Activated CD4-positive, alpha-beta T cell treated with anti-CD3 and anti-CD28 coated beads, Interleukin-2, amount 50 U/mL, for 24 hours (primary cell): ENCODE measurements around the gene CTIF.
"Not testable (repeated sequence)": the region's sequence is repeated elsewhere in the genome, so short reads cannot be mapped to it uniquely, and the experiment has no call there.

Experiments used
- DNase-seq, 2 donors: peaks; one replicate each; pipeline ENCODE4 v3.0.0-alpha.2; 2020; ENCODE audit warnings: low read depth in 1 of 2, low spot score in 1 of 2

Gene CTIF

DNA sequence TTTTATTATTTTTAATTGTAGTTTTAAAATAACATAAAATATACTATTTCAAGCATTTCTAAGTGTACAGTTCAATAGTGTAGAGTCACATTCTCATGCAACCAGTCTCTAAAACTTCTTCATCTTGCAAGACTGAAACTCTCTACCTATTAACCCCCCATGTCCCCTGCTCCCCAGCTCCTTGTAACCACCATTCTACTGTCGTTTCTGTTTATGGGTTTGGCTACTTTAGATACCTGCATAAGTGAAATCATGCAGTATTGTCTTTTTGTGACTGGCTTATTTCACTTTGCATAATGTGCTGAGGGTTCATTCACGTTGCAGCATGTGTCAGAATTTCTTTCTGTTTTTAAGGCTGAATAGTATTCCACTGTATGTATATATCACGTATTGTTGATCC, 272.6 kb downstream of the CTIF start:
- no peak for DNase-seq

- not testable (repeated sequence) for DNase-seq
Measured at GRCh38 chr18:48811977-48812451, 273.2 kb downstream of the CTIF start.

GRCh38 chr18:48813321-48813720, 274.5 kb downstream of the CTIF start:
- DNase-seq: no peak

DNA sequence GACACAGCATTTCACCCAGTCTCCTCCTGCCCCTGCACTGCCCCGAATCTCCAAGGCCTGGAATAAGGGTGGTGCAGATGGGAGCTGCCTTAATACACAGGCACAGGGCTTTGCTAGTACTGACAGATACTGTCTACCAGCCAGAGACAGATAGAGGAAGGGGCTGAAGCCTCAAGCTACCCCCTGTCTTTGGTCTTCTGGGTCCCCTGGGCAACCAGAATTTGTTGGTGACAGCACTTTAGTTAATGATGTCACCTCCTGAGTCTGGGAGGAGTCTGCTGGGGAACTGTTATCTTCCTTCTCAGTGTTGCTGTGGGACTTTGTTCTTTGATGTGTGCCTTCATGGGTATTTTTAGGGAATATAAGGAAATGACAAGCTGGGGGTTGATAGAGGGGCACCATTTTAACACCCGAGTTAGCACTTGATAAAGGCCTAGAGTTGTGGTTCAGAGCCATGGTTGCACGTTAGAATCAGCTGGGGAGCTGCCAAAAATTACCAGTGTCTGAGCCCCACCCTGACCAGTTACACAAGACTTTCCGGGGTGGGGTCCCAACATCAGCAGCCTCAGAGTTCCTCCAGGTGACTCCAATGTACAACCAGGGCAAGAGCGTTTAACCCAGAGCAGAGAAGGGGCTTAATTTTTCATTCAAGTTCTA, 275.1 kb downstream of the CTIF start:
- no peak for DNase-seq

DNA sequence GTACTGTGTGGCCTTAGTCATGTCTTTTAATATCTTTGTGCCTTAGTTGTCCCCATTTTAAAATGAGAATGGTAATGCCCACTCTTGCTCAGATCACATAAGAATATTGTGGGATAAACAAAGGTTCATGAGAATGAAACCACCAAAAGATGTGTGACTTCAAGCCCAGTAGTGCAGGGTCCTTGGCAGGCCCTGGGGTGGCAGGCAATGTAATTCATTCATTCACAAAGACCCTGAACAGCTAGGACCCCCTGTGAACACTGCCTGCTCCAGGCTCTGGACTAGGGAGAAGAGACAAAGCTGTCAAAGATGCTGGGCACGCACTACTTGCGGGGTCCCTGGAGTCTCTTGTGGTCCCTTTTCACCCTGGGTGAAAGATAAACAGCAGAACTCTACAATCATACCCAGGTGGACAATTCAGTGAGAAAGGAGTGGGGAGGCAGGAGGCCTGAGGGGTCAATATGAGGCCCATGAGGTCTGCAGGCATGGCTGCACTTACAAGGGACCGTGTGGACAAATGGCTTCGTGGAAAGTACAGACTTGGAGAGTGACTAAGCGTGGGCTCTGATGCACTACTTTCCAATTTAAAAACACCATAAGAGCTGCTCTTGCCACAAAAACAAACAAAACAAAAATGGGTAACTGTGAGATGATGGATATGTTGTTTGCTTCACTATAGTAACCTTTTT, 275.8 kb downstream of the CTIF start:
- DNase-seq: no peak

- no peak for DNase-seq
Measured at GRCh38 chr18:48815179-48815515, 276.3 kb downstream of the CTIF start.

DNA sequence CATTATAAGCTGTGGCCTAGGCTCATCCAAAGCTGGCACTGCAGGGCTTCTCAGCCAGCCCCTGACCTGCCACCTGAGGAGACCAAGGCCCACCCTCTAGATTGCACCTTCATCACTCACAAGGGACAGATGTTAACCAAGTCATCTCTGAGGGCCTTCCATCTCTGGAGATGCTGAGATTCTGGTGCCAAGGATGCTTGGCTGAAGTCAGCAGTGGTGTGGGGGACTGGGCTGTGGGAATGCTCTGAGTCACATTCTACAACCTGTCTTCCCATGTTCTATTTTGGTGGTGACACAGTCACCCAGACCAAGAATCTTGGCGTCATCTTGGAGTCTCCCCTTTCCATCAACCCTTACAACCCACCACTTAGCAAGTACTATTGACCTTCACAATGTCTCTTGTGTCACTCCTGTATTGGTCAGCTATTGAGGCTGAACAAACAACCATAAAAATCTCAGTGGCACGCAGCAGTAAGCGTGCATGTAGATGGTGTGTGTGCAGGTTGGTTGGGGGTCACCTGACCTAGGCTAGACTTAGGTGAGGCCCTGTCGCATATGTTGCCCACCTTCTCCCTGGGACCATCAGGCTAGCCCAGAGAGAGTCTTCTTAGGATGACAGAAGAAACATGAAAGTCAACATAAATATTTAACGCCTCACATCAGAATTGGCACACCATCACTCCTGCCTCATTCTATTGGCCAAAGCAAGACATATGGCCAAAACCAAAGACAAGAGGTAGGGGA, 276.9 kb downstream of the CTIF start:
- no peak for DNase-seq

GRCh38 chr18:48816554-48816953, 277.7 kb downstream of the CTIF start:
- DNase-seq: no peak

GRCh38 chr18:48817021-48817461, 278.2 kb downstream of the CTIF start:
- no peak for DNase-seq

DNA sequence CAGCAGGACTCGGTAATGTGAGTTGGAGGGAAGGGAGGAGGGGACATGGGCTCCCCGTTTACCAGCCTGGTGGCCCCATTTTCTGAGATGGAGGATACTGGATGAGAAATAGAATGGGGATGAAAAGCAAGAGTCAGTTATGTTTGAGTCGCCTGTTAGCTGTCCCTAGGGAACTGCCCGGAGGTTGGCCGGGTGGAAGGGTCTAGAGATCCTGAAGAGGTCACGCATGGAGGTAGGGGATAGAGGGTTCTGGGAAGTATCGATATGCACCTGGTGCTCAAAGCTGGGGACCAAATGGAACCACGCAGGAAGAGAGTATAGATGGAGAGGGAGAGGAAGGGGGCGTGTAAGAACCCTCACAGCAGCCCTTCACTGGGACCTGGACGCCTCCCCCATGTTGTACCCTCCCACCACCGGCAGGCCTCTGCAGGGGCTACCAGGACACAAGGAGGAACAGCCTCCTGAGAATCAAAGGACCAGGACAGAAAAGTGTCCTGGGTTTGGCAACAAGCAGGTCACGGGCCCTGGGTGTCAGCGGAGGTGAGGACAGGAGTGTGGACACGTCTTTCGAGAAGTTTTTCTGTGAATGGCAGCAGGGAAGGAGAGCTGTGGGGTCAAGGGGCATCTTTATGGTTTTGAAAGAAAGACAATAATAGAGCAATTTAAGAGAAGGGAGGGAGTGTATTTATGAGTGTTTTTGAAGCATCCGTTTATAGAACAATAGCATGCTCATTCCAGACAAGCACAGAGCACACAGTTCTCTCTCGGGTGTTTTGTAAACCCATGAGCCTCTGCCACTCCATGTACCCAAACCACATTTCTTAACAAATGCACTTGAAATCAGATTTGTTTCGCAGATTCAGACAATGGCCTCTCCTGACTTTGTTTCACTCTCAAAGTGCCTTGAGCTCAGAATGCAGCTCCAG, 279.8 kb downstream of the CTIF start:
- DNase-seq: no peak

GRCh38 chr18:48819276-48819675, 280.4 kb downstream of the CTIF start:
- no peak for DNase-seq

DNA sequence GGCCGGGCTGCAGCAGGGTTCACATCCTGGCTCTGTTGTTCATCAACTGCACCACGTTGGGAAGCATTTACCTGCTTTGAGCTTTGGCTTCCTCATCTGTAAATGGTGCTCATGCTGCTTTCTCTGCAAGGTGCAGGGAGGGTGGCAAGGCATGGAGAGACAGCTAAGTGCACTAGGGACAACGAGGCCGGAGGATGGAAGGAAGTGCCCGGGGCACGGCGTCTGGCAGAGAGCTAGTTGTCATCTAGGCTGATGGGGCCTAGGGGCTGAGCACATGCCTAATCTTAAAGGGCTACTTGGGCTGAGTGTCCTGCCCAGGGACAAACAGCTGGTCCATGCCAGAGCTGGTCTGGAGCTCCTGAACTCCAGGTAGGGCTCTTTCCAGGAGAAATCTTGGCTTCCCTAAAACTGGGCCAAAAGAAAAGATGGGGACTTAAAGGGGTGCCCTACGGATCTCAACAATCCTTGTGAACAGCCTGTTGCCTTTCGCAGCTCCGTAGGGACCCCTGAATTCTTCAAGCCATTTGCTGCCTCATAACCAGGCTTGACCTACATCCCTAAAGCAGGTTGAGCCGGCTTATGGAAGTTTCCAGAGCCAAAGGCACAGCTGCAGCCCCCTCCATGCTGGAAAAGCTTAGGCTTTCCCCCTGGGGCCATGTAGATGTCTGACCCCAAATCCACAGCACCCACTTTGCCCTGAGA, 281.1 kb downstream of the CTIF start:
- no peak for DNase-seq

DNA sequence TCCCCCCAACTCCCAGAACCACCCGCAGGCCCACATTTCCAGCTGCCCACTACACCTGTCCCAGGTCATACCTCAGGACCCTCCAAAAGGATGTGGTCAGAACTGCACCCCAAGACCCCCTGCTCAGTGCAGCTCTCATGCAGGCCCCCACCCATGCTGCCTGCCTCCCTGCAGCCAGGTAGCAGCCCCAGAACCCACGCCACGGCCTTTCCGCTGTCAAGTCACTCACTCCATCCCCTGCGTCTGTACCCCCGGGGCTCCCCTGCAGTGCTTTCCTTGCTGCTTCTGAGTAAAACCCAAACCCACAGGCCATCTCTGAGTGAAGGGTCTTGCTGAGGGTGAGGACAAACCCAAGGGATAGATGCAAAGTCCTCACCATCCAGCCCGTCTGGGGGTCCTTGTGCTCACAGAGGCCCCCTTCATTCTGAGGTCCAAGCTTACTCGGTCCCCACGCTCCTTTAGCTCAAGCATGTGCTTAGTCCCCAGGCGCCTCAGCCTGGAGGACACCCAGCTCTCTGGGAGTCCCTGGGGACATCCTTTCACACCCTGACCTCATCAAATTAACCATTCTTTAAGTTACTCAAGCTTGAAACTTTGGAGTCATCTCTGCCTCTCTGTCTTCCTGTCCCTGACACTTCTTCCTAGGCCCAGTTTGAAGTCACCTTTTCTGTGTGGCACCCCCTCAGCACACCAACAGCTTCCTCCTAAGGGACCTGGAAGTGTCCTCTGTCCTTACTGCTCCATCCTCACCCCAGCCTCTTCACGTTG, 281.8 kb downstream of the CTIF start:
- no peak for DNase-seq

DNA sequence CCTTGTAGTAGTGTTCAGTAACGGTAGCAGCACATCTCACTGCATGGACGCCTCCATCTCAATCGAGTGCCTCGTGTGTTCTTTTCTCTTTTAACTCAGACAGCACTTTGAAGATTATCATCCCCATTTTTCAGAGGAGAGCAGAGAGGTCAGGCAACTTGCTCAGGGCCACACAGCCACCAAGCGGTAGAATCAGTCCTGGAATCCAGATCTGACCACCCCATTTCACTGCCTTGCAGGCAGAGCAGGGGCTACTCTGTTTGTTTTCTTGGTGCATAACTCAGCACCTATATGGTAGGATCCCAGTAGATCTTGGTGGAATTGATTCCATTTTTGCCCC, 282.4 kb downstream of the CTIF start:
- DNase-seq: no peak

- no peak for DNase-seq
Measured at GRCh38 chr18:48821845-48822244, 283.0 kb downstream of the CTIF start.

- no peak for DNase-seq
Measured at GRCh38 chr18:48824231-48824970, 285.6 kb downstream of the CTIF start.

- DNase-seq: no peak
Measured at GRCh38 chr18:48825101-48825745, 286.4 kb downstream of the CTIF start.

- DNase-seq: no peak
Measured at GRCh38 chr18:48826271-48826670, 287.4 kb downstream of the CTIF start.

GRCh38 chr18:48826806-48827205, 288.0 kb downstream of the CTIF start:
- no peak for DNase-seq
